RKO (cell line): ENCODE data around the gene SNX22.
A peak's percentile ranks its signal among the peaks of the same experiment; 100 is the strongest.

Experiments used
- DNase-seq: peaks from one replicate; pipeline ENCODE4 v3.0.0-alpha.2; 2016; ENCODE audit warnings: low spot score

The SNX22 gene

GRCh38 chr15:64156652-64157331 is 5.3 kb downstream of the SNX22 start:
- DNase-seq = no peak

- DNase-seq = no peak
These were observed 6.1 kb downstream of the SNX22 start for GRCh38 chr15:64157599-64158125.

- no peak for DNase-seq
These were observed 7.0 kb downstream of the SNX22 start for GRCh38 chr15:64158363-64159134.

- DNase-seq = peak; percentile 44
These were observed 10.4 kb downstream of the SNX22 start for GRCh38 chr15:64161688-64162477.

GRCh38 chr15:64162478-64162868 is 10.9 kb downstream of the SNX22 start:
- DNase-seq = no peak

- peak; percentile 97 for DNase-seq
These were observed 11.5 kb downstream of the SNX22 start, which contains the start of gene PPIB for GRCh38 chr15:64162869-64163658. PPIB (minus strand) TSS chr15:64163022; CDS start chr15:64162986, 36 bp downstream.

- DNase-seq = no peak
These were observed 12.3 kb downstream of the SNX22 start for GRCh38 chr15:64163659-64164362.

- DNase-seq = no peak
These were observed 12.9 kb downstream of the SNX22 start for GRCh38 chr15:64164436-64164835.

- no peak for DNase-seq
These were observed 14.8 kb downstream of the SNX22 start for GRCh38 chr15:64166102-64166890.

- no peak for DNase-seq
These were observed 28.8 kb downstream of the SNX22 start for GRCh38 chr15:64180235-64180824.

GRCh38 chr15:64182859-64183370 is 31.4 kb downstream of the SNX22 start:
- no peak for DNase-seq

GRCh38 chr15:64185146-64185911 is 33.8 kb downstream of the SNX22 start:
- DNase-seq = no peak

- DNase-seq = no peak
These were observed 36.1 kb downstream of the SNX22 start for GRCh38 chr15:64187396-64188191.

GRCh38 chr15:64191971-64192830 is 40.7 kb downstream of the SNX22 start:
- DNase-seq = no peak

- DNase-seq = no peak
These were observed 42.4 kb downstream of the SNX22 start for GRCh38 chr15:64193971-64194370.

- DNase-seq = no peak
These were observed 45.9 kb downstream of the SNX22 start for GRCh38 chr15:64197425-64197824.

GRCh38 chr15:64205202-64205601 is 53.7 kb downstream of the SNX22 start:
- DNase-seq = no peak
